Right lobe of liver (tissue), 4 donors: ENCODE results near the gene CFAP251.

Experiments used
- CTCF ChIP-seq, 4 donors: fragments of 200-600 bp in 3 of 4; fragments of 450-650 bp in 1 of 4; IDR thresholded peaks; one replicate each; pipeline versions ENCODE4 v1.5.1 to v1.8.0; 2016 to 2022; ENCODE audit warnings: antibody characterized with exemption in 4 of 4, mild to moderate bottlenecking in 2 of 4
- POLR2A ChIP-seq: fragments of 450-650 bp; IDR thresholded peaks from one replicate; pipeline ENCODE4 v1.6.1; 2017; ENCODE audit warnings: antibody characterized with exemption, mild to moderate bottlenecking
- donor health status: DM: no; HTN: no; CAD: no.
- donor health status: DM: no; HTN: no; CAD: no.
- donor health status: DM: no; HTN: yes; CAD: no.

- TF ChIP-seq POLR2A, result no peak
- no peak for TF ChIP-seq CTCF (IDR thresholded peaks at IDR 0.05)
These were observed 100.5 kb downstream of the CFAP251 start for GRCh38 chr12:122018937-122019336.
